Stomach (tissue), 4 donors: Measurements from ENCODE around the gene NCAPD3.

Experiments
- CTCF ChIP-seq, 7 experiments: fragments of 450-650 bp in 4 of 7; fragments of 200-600 bp in 3 of 7; sonication (generic) in 3 of 7; IDR thresholded peaks; one replicate each; pipeline ENCODE4 v1.5.1; 2016 to 2019; ENCODE audit warnings: antibody characterized with exemption in 7 of 7, control low read depth in 2 of 7, mild to moderate bottlenecking in 1 of 7
- POLR2AphosphoS5 ChIP-seq, 3 donors: sonication (generic); formaldehyde crosslinking; IDR thresholded peaks; one replicate each; pipeline ENCODE4 v1.6.1; 2016; ENCODE audit warnings: antibody characterized with exemption in 3 of 3

- TF ChIP-seq CTCF (IDR thresholded peaks at IDR 0.05) (no peak), POLR2AphosphoS5 (IDR thresholded peaks at IDR 0.05) (no peak)
These were observed 98.3 kb downstream of the NCAPD3 start for GRCh38 chr11:134125507-134125906.
